Spleen (tissue), 7 donors: ENCODE data around the gene PI16.

Experiments used
- CTCF ChIP-seq, 11 experiments: fragments of 200-600 bp in 7 of 11; fragments of 450-650 bp in 4 of 11; sonication (generic) in 4 of 11; IDR thresholded peaks in 8 of 11; conservative IDR thresholded peaks in 3 of 11; 1 replicate in 7 of 11; 2 replicates in 4 of 11; pipeline versions ENCODE4 v1.4.0 to v1.8.0; 2016 to 2021; ENCODE audit warnings: antibody characterized with exemption in 11 of 11, inconsistent platforms in 4 of 11, mild to moderate bottlenecking in 1 of 11
- POLR2A ChIP-seq, 3 donors: fragments of 450-650 bp; IDR thresholded peaks; one replicate each; pipeline ENCODE4 v1.5.1; 2017; ENCODE audit warnings: antibody characterized with exemption in 3 of 3, mild to moderate bottlenecking in 1 of 3
- POLR2AphosphoS5 ChIP-seq, 3 donors: sonication (generic); formaldehyde crosslinking; IDR thresholded peaks; one replicate each; pipeline ENCODE4 v1.5.1; 2017; ENCODE audit warnings: antibody characterized with exemption in 3 of 3
- donor health status: DM: no; HTN: no; CAD: no; lungs with moderate emphysema.
- donor health status: DM: no; HTN: no; CAD: no.
- donor health status: DM: no; HTN: no; CAD: no.

GRCh38 chr6:36971921-36972673 lies 17.6 kb downstream of the PI16 start:
- TF ChIP-seq POLR2A (IDR thresholded peaks at IDR 0.05), result no peak
- TF ChIP-seq CTCF (IDR thresholded peaks at IDR 0.05 in 8 of 11, conservative IDR thresholded peaks at IDR 0.05 in 3 of 11), result no peak
- no peak for TF ChIP-seq POLR2AphosphoS5 (IDR thresholded peaks at IDR 0.05)
